ENCODE measurements around the gene RICTOR. TPM values are rescaled to one million over a fixed set of nuclear protein-coding genes. Genes with fewer than 3 reads are reported as not detected.

The RICTOR gene
- total RNA-seq, 1 experiment from 2014 or later: 21.7 TPM

DNA sequence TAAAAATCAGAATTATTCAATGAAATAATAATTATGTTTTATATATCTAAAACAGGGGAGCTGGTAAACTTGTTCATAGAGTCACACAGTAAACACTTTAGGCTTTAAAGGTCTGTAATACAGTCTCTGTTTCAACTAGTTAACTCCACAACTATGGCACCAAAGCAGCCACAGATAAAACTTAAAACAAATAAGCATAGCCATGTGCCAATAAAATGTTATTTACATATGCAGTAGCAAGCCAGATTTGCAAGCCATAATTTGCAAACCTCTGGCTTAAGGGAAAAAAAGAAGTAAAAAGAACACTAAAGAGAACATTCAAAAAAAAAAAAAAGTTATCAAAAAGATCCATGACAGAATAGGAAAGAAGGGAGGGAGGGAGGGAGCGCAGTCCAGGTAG, 24.9 kb downstream of the RICTOR start:
- intact Hi-C loops (cut with micrococcal nuclease): no loop called here
- no peak overlapping the region for H2AFZ ChIP-seq (ENCODE audit: low read depth, low read length, poor library complexity, severe bottlenecking)
- no peaks in the 10 kb centered on the region for H4K20me1 ChIP-seq (ENCODE audit: insufficient read depth)
- H3K4me2 ChIP-seq (ENCODE audit: low read length): no peak overlapping the region
- ChIA-PET RAD21 (ENCODE audit: low non-redundant PET in 1 of 2, low total read pairs in 2 of 2, uncharacterized antibody in 2 of 2, unreplicated experiment in 2 of 2) (no interaction called here), CTCF (no interaction called here), POLR2A (no interaction called here)
- no peaks in the 10 kb centered on the region for H3K36me3 ChIP-seq (ENCODE audit: control insufficient read depth in 1 of 2, insufficient read depth in 2 of 2, low read length in 2 of 2)
- H3K4me3 ChIP-seq (replicated peaks in 1 of 2; ENCODE audit: low read depth in 1 of 2, low read length in 2 of 2): no peak overlapping the region
- H3K9ac ChIP-seq (ENCODE audit: low read length): no peak overlapping the region
- no peaks in the 10 kb centered on the region for H3K27me3 ChIP-seq (ENCODE audit: insufficient read depth, low read length)
- no peak for TF ChIP-seq ZNF274 (IDR thresholded peaks at IDR 0.05; ENCODE audit: low read depth, low read length)
- TF ChIP-seq POLR2A (IDR thresholded peaks at IDR 0.05; ENCODE audit: borderline replicate concordance, extremely low read depth, insufficient read depth, insufficient read length): no peak
- DNase-seq (ENCODE audit: low read depth, low spot score): no peak
- H3K79me2 ChIP-seq (ENCODE audit: insufficient read depth, low read length): peaks cover 36% of the 10 kb centered on the region
- no peaks in the 10 kb centered on the region for H3K9me3 ChIP-seq (ENCODE audit: control insufficient read depth in 1 of 2, insufficient read depth in 1 of 2, low read depth in 1 of 2, low read length in 2 of 2)
- H3K4me1 ChIP-seq (ENCODE audit: control insufficient read depth in 1 of 2, insufficient read depth in 2 of 2, low read length in 2 of 2): no peaks in the 10 kb centered on the region
- no peak overlapping the region for H3K27ac ChIP-seq (ENCODE audit: low read depth, low read length)
- ATAC-seq: no peak
- BruUV-seq (replicated peaks): no TSS peak
- no peaks in the 10 kb centered on the region for H3K9me2 ChIP-seq (ENCODE audit: insufficient read depth)

DNA sequence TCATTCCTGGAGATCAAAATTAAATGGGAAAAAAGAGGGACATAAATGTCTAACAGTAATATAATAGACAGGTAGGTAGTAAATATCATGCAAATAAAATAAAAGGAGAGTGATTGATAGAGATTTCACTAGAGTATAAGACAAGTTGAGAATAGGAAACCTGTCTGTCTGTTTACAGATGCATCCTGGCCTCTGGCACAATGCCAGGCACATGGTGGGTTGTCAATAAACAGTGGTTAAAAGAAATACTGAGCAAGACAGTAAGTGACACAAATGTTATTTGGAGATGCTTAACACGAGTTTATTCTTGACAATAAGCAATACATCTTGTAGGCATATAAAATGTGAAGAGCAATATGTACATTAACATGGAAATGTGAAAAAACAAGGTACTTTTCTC, 33.3 kb downstream of the RICTOR start:
- no peaks in the 10 kb centered on the region for H3K4me1 ChIP-seq (ENCODE audit: control insufficient read depth in 1 of 2, insufficient read depth in 2 of 2, low read length in 2 of 2)
- POLR2A ChIA-PET: no interaction called here
- no TSS peak for BruUV-seq (replicated peaks)
- H4K20me1 ChIP-seq (ENCODE audit: insufficient read depth): no peaks in the 10 kb centered on the region
- no peak overlapping the region for H3K27ac ChIP-seq (ENCODE audit: low read depth, low read length)
- peaks cover 24% of the 10 kb centered on the region for H3K79me2 ChIP-seq (ENCODE audit: insufficient read depth, low read length)
- H3K9ac ChIP-seq (ENCODE audit: low read length): no peak overlapping the region
- H3K27me3 ChIP-seq (ENCODE audit: insufficient read depth, low read length): no peaks in the 10 kb centered on the region
- no peak overlapping the region for H3K4me2 ChIP-seq (ENCODE audit: low read length)
- H2AFZ ChIP-seq (ENCODE audit: low read depth, low read length, poor library complexity, severe bottlenecking): no peak overlapping the region
- intact Hi-C loops (cut with micrococcal nuclease): no loop called here
- H3K36me3 ChIP-seq (ENCODE audit: control insufficient read depth in 1 of 2, insufficient read depth in 2 of 2, low read length in 2 of 2): no peaks in the 10 kb centered on the region
- no peaks in the 10 kb centered on the region for H3K9me3 ChIP-seq (ENCODE audit: control insufficient read depth in 1 of 2, insufficient read depth in 1 of 2, low read depth in 1 of 2, low read length in 2 of 2)
- H3K9me2 ChIP-seq (ENCODE audit: insufficient read depth): no peaks in the 10 kb centered on the region
- CTCF ChIA-PET: no interaction called here
- ATAC-seq: no peak
- RAD21 ChIA-PET (ENCODE audit: low non-redundant PET in 1 of 2, low total read pairs in 2 of 2, uncharacterized antibody in 2 of 2, unreplicated experiment in 2 of 2): no interaction called here
- TF ChIP-seq SRF (IDR thresholded peaks at IDR 0.05; ENCODE audit: low read depth) (no peak), SIN3A (IDR thresholded peaks at IDR 0.05; ENCODE audit: low read depth) (no peak), POLR2A (IDR thresholded peaks at IDR 0.05; ENCODE audit: borderline replicate concordance, extremely low read depth, insufficient read depth, insufficient read length) (no peak), CBX3 (IDR thresholded peaks at IDR 0.05; ENCODE audit: low read depth) (no peak), JUND (IDR thresholded peaks at IDR 0.05) (no peak), YY1 (IDR thresholded peaks at IDR 0.05; ENCODE audit: extremely low read depth, insufficient replicate concordance, low read depth, low read length) (no peak), EZH2 (IDR thresholded peaks at IDR 0.05) (no peak), RAD21 (IDR thresholded peaks at IDR 0.05; ENCODE audit: low read depth) (no peak), ZNF274 (IDR thresholded peaks at IDR 0.05; ENCODE audit: low read depth, low read length) (no peak), CEBPB (IDR thresholded peaks at IDR 0.05; ENCODE audit: low read depth) (no peak), ZFX (IDR thresholded peaks at IDR 0.05) (no peak)
- TF ChIP-seq, protein P1, sequence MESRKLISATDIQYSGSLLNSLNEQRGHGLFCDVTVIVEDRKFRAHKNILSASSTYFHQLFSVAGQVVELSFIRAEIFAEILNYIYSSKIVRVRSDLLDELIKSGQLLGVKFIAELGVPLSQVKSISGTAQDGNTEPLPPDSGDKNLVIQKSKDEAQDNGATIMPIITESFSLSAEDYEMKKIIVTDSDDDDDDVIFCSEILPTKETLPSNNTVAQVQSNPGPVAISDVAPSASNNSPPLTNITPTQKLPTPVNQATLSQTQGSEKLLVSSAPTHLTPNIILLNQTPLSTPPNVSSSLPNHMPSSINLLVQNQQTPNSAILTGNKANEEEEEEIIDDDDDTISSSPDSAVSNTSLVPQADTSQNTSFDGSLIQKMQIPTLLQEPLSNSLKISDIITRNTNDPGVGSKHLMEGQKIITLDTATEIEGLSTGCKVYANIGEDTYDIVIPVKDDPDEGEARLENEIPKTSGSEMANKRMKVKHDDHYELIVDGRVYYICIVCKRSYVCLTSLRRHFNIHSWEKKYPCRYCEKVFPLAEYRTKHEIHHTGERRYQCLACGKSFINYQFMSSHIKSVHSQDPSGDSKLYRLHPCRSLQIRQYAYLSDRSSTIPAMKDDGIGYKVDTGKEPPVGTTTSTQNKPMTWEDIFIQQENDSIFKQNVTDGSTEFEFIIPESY (IDR thresholded peaks at IDR 0.05; ENCODE audit: extremely low read depth, insufficient replicate concordance, low read length): no peak
- TF ChIP-seq, protein P2, sequence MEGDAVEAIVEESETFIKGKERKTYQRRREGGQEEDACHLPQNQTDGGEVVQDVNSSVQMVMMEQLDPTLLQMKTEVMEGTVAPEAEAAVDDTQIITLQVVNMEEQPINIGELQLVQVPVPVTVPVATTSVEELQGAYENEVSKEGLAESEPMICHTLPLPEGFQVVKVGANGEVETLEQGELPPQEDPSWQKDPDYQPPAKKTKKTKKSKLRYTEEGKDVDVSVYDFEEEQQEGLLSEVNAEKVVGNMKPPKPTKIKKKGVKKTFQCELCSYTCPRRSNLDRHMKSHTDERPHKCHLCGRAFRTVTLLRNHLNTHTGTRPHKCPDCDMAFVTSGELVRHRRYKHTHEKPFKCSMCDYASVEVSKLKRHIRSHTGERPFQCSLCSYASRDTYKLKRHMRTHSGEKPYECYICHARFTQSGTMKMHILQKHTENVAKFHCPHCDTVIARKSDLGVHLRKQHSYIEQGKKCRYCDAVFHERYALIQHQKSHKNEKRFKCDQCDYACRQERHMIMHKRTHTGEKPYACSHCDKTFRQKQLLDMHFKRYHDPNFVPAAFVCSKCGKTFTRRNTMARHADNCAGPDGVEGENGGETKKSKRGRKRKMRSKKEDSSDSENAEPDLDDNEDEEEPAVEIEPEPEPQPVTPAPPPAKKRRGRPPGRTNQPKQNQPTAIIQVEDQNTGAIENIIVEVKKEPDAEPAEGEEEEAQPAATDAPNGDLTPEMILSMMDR (IDR thresholded peaks at IDR 0.05 in 2 of 3, conservative IDR thresholded peaks at IDR 0.05 in 1 of 3; ENCODE audit: borderline replicate concordance in 1 of 3, insufficient read depth in 1 of 3, low read depth in 2 of 3, low read length in 2 of 3): no peak
- TF ChIP-seq, protein P3, sequence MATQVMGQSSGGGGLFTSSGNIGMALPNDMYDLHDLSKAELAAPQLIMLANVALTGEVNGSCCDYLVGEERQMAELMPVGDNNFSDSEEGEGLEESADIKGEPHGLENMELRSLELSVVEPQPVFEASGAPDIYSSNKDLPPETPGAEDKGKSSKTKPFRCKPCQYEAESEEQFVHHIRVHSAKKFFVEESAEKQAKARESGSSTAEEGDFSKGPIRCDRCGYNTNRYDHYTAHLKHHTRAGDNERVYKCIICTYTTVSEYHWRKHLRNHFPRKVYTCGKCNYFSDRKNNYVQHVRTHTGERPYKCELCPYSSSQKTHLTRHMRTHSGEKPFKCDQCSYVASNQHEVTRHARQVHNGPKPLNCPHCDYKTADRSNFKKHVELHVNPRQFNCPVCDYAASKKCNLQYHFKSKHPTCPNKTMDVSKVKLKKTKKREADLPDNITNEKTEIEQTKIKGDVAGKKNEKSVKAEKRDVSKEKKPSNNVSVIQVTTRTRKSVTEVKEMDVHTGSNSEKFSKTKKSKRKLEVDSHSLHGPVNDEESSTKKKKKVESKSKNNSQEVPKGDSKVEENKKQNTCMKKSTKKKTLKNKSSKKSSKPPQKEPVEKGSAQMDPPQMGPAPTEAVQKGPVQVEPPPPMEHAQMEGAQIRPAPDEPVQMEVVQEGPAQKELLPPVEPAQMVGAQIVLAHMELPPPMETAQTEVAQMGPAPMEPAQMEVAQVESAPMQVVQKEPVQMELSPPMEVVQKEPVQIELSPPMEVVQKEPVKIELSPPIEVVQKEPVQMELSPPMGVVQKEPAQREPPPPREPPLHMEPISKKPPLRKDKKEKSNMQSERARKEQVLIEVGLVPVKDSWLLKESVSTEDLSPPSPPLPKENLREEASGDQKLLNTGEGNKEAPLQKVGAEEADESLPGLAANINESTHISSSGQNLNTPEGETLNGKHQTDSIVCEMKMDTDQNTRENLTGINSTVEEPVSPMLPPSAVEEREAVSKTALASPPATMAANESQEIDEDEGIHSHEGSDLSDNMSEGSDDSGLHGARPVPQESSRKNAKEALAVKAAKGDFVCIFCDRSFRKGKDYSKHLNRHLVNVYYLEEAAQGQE (IDR thresholded peaks at IDR 0.05; ENCODE audit: low read depth): no peak
- no peak overlapping the region for H3K4me3 ChIP-seq (replicated peaks in 1 of 2; ENCODE audit: low read depth in 1 of 2, low read length in 2 of 2)
- no peak for DNase-seq (ENCODE audit: low read depth, low spot score)
